ENCODE data around the gene INTS1. TPM values are rescaled to one million over a fixed set of nuclear protein-coding genes. Genes with fewer than 3 reads are reported as not detected.

INTS1 gene, protein sequence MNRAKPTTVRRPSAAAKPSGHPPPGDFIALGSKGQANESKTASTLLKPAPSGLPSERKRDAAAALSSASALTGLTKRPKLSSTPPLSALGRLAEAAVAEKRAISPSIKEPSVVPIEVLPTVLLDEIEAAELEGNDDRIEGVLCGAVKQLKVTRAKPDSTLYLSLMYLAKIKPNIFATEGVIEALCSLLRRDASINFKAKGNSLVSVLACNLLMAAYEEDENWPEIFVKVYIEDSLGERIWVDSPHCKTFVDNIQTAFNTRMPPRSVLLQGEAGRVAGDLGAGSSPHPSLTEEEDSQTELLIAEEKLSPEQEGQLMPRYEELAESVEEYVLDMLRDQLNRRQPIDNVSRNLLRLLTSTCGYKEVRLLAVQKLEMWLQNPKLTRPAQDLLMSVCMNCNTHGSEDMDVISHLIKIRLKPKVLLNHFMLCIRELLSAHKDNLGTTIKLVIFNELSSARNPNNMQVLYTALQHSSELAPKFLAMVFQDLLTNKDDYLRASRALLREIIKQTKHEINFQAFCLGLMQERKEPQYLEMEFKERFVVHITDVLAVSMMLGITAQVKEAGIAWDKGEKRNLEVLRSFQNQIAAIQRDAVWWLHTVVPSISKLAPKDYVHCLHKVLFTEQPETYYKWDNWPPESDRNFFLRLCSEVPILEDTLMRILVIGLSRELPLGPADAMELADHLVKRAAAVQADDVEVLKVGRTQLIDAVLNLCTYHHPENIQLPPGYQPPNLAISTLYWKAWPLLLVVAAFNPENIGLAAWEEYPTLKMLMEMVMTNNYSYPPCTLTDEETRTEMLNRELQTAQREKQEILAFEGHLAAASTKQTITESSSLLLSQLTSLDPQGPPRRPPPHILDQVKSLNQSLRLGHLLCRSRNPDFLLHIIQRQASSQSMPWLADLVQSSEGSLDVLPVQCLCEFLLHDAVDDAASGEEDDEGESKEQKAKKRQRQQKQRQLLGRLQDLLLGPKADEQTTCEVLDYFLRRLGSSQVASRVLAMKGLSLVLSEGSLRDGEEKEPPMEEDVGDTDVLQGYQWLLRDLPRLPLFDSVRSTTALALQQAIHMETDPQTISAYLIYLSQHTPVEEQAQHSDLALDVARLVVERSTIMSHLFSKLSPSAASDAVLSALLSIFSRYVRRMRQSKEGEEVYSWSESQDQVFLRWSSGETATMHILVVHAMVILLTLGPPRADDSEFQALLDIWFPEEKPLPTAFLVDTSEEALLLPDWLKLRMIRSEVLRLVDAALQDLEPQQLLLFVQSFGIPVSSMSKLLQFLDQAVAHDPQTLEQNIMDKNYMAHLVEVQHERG (N-terminal part only)
- 86.7 and 91.0 TPM in 2 replicates for total RNA-seq

DNA sequence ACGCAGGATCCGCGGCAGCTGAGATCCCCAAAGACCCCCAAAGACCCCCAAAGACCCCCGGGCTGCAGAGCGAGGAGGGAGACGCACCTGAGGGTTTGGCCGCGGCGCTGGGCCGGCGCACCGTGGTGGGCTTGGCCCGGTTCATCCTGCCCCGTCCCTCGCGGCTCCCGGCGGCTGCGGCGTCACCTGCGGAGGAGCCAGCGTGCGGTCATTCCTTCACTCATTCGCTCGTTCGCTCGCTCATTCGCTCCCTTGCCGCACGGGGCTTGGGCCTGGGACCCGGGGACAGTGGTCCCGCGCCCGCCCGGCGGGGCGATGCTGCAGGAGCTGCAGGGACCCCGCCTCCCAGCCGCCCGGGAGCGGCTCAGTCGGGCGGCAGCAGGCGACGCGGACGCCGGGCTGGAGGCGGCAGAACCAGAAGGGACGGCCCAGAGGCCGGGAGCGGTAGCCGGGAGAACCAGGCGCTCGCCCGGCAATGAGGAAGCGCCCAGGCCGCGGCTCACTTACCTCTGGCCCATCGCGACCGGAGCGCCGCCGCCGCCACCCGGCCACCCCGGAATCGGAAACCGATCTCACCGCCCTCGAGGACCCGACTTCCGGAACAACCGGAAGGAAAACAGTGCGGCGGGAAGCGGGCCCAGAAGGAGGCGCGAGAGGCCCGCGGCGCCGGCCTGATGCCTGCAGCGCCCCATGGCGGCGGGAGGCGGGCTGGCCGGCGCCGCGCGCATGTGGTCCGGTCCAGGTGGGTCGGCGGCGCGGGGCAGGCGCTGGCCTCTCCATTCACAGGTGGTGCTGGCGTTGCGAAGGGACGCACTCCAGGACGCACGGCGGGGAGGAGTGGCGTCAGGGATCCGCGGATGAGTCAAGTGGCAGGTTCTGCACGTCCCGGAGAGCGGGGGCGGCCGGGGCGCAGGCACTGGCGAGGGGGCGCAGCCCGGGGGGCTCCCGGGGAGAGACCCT, at the start of gene INTS1:
TSS of gene INTS1 (minus strand) at position 574 of the 960 bp plus-strand sequence. CDS start at position 145, 429 bp downstream.
- H3K9me3 Mint-ChIP-seq, result no peaks in the 10 kb centered on the region
- peaks cover 37% of the 10 kb centered on the region for H3K4me1 Mint-ChIP-seq (ENCODE audit: low read depth)
- H3K27me3 Mint-ChIP-seq (ENCODE audit: low read depth), result no peaks in the 10 kb centered on the region
- DNase-seq (ENCODE audit: low spot score), result peak; percentile 88
- peak within 1 kb of the TSS; percentile 89 for H3K4me3 Mint-ChIP-seq (ENCODE audit: low read depth)
- H3K36me3 Mint-ChIP-seq (ENCODE audit: low read depth), result peaks cover 33% of the 10 kb centered on the region
- intact Hi-C loops (cut with micrococcal nuclease), result loop anchor here (1.0 kb wide), 3 partner anchors 29 to 65 kb away; partner anchors contain the start of gene MICALL2
- H3K27ac Mint-ChIP-seq, result peak within 1 kb of the TSS; percentile 80

DNA sequence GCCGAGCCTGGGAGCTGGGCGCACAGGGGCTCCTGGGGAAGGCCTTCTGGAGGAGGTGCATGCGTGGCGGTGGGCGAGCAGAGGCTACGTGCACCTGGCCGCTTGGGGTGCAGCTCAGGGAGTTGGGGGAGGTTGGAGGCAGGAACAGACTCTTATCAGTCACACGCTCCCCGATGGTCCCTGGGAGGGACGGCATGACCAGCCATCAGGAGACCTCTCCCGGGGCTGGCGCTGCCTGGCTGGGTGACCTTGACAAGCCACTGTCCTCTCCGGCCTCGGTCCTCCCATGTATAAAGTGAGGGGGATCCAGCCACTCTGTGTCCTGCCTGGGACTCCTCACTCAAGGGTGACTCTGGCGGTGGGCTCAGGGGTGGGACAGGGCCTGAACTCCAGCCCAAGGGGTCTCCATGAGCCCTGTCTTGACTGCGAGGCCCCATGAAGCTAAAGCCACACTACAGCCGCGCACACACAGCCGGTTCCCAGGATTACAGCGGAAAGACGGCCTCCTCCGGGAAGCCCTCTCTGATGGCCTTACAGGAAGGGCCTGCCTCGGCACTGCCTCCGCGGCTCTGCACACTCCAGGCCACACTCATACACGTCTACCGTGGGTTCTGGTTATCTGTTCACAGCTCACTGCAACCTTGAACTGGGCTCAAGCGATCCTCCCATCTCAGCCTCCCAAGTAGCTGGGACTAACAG, 49.5 kb upstream of the INTS1 start:
- Mint-ChIP-seq H3K4me3 (ENCODE audit: low read depth) (no peak overlapping the region), H3K27me3 (ENCODE audit: low read depth) (no peaks in the 10 kb centered on the region), H3K9me3 (no peaks in the 10 kb centered on the region), H3K27ac (no peak overlapping the region), H3K4me1 (ENCODE audit: low read depth) (no peaks in the 10 kb centered on the region), H3K36me3 (ENCODE audit: low read depth) (no peaks in the 10 kb centered on the region)
- intact Hi-C loops (cut with micrococcal nuclease), result no loop called here
- DNase-seq (ENCODE audit: low spot score), result no peak

DNA sequence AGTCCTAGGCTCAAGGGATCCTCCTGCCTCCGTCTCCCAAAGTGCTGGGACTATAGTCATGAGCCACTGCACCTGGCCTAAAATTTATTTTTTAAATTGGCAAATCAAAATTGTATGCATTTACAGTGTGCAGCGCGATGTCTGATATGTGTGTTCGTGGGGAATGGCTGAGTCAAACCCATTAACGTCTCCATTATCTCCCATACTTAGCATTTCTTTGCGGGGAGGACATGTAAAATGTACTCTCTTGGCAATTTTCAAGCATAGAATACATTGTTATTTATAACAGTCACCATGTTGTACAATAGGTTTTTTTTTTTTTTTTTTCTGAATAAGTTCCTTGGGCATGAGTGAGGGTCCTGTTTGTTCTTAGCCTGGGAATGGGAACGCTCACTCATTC, 48.0 kb upstream of the INTS1 start:
- intact Hi-C loops (cut with micrococcal nuclease), result no loop called here
- H3K4me1 Mint-ChIP-seq (ENCODE audit: low read depth), result no peaks in the 10 kb centered on the region
- no peak overlapping the region for H3K4me3 Mint-ChIP-seq (ENCODE audit: low read depth)
- DNase-seq (ENCODE audit: low spot score), result no peak
- no peaks in the 10 kb centered on the region for H3K27me3 Mint-ChIP-seq (ENCODE audit: low read depth)
- no peaks in the 10 kb centered on the region for H3K9me3 Mint-ChIP-seq
- H3K36me3 Mint-ChIP-seq (ENCODE audit: low read depth), result no peaks in the 10 kb centered on the region
- H3K27ac Mint-ChIP-seq, result no peak overlapping the region

DNA sequence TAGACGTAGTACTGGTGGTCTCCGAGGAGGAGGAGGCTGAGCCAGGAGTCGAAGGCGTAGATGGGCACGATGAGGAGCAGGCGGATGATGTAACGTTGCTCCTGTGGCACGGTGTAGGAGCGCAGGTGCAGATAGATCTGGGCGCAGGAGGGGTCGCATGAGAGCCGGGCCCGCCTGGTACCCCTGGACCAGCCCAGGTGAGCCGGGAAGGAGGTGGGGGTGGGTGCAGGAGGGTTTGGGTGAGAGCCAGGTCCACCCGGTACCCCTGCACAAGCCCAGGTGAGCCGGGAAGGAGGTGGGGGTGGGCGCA, 46.6 kb upstream of the INTS1 start:
- Mint-ChIP-seq H3K36me3 (ENCODE audit: low read depth) (no peaks in the 10 kb centered on the region), H3K27me3 (ENCODE audit: low read depth) (no peaks in the 10 kb centered on the region), H3K9me3 (no peaks in the 10 kb centered on the region), H3K27ac (no peak overlapping the region), H3K4me1 (ENCODE audit: low read depth) (no peaks in the 10 kb centered on the region), H3K4me3 (ENCODE audit: low read depth) (no peak overlapping the region)
- intact Hi-C loops (cut with micrococcal nuclease), result no loop called here
- no peak for DNase-seq (ENCODE audit: low spot score)

DNA sequence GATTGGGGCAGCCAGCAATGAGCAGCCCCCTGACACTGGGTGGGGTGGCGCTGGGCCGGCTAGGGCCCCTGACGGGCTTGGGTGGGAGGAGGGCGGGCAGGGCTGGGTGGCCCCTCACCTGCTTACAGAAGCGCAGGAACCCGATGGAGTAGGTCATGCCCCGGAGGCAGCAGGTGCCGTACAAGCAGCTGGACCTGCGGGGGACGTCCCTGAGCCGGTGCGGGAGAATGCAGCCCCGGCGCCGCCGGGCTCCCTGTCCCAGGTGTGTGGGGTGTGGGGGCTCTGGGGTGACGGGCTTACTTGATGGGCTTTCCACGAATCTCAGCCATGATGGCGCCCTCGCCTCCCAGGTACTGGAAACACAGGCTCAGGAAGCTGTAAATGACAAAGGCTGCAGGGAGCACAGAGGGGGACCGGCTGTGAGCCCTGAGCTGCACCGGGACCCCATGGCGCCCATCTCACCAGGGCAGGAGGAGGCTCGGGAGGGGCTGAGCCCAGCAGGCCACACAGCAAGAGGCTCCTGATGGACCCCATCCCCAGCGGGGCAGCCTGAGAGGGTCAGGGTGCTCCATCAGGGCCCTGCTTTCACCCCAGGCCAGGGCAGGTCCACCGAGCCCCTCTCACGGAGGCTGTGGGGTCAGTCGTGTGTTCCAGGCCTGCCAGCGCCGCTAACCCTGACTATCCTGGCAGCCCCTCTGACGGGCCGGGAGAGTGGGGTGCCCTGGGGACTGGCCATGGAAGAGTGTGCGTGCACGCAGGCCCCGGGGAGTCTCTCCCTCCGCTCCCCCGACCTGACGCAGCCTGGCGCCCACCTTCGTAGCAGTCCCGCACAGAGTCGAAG, 46.0 kb upstream of the INTS1 start:
- Mint-ChIP-seq H3K9me3 (no peaks in the 10 kb centered on the region), H3K27ac (no peak overlapping the region), H3K36me3 (ENCODE audit: low read depth) (no peaks in the 10 kb centered on the region), H3K4me3 (ENCODE audit: low read depth) (no peak overlapping the region), H3K27me3 (ENCODE audit: low read depth) (no peaks in the 10 kb centered on the region), H3K4me1 (ENCODE audit: low read depth) (no peaks in the 10 kb centered on the region)
- DNase-seq (ENCODE audit: low spot score), result no peak
- intact Hi-C loops (cut with micrococcal nuclease), result no loop called here

DNA sequence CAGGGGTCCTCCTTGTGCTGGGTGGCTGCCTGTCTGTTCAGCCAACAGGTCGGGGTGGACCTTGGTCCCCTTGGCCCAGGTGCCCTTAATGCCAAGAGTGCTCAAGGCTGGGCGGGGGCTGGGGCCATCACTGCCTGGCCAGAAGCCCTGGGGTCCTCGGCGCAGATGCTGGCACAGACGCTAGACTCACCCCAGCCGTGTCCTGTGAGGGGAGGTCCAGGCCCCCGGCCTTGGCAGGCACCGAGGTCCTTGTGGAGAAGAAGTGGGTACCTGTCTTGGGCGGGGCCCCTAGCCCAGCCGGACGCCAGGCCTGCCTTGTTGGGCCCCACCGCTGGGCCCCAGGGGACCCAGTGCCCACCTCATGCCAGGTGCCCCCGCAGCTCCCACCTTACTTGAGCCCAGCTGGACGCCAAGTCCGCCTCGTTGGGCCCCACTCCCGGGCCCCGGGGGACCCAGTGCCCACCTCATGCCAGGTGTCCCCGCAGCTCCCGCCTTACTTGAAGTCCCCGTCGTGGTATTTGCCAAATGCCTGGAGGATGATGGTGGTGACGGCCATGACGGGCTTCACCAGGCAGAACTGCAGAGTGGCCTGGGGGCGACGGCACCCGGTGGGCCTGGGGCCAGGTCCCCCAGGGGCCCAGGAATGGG, 45.3 kb upstream of the INTS1 start:
- Mint-ChIP-seq H3K27ac (no peak overlapping the region), H3K27me3 (ENCODE audit: low read depth) (no peaks in the 10 kb centered on the region), H3K9me3 (no peaks in the 10 kb centered on the region), H3K4me1 (ENCODE audit: low read depth) (no peaks in the 10 kb centered on the region), H3K36me3 (ENCODE audit: low read depth) (no peaks in the 10 kb centered on the region), H3K4me3 (ENCODE audit: low read depth) (no peak overlapping the region)
- intact Hi-C loops (cut with micrococcal nuclease), result no loop called here
- no peak for DNase-seq (ENCODE audit: low spot score)

DNA sequence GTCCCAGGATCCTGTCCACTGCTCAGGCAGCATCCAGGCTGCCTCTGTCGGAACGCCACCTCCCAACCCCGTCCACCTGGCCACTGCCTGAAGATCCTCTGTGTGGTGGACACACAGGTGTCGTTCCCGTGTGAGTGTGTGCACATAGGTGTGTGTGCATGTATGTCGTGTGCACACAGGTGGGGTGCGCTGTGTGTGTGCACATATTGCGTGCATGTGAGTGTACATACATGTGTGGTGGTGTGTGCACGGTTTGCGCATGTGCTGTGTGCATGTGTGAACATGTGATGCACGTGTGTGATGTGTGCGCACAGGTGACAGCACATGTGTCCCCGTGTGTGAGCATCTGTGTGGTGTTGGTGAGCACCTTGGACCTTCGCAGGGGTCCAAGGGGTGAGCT, 44.8 kb upstream of the INTS1 start:
- Mint-ChIP-seq H3K4me1 (ENCODE audit: low read depth) (no peaks in the 10 kb centered on the region), H3K27ac (no peak overlapping the region), H3K36me3 (ENCODE audit: low read depth) (no peaks in the 10 kb centered on the region), H3K4me3 (ENCODE audit: low read depth) (no peak overlapping the region), H3K9me3 (no peaks in the 10 kb centered on the region), H3K27me3 (ENCODE audit: low read depth) (no peaks in the 10 kb centered on the region)
- intact Hi-C loops (cut with micrococcal nuclease), result no loop called here
- DNase-seq (ENCODE audit: low spot score), result no peak

DNA sequence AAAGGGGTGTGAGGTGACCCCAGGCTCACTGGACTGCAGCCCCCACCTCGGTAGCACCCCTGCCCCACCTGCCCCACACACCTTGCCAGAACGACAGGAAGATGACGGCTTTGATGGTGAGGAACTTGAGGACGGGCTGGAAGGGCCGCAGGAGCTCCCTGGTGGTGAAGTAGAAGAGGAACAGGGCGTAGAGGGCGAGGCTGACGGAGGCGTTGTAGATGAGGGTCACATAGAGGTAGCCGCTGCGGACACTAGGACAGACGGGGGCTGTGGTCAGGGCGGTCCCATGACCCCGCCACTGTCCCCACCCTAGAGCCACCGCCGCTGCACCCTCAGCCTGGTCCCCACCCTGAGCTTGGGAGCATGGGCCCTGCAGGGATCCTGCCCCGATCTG, 44.2 kb upstream of the INTS1 start:
- H3K36me3 Mint-ChIP-seq (ENCODE audit: low read depth), result no peaks in the 10 kb centered on the region

DNA sequence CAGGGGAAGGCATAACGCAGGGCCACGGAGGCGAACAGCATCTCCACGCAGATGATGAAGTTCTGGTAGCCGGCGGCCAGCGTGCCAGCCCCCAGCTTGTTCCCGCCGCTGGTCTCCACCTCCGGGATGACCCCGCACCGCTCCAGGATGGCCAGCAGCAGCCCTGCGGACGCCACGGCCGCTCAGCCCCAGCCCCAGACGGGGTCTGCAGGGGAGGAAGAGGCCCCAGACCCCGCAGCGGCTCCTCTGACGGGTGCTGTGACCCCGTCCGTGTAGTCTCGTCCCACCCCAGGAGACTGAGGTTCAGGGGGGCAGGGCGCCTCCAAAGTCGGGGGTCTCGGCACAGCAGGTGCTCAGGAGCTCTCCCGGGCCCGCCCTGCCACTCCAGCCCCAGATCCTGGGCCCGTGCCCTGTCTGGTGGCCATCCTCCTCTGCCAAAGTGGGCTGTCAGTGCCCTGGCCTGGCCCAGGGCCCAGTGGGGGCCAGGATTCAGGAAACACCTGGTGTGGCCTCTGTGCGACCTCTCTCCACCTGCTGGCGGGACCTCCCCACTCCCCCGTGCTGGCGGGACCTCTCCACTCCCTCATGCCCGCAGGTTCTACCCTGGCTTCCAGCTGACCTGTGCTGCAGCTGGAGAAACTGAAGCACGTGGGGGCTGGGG, 43.7 kb upstream of the INTS1 start:
- H3K4me1 Mint-ChIP-seq (ENCODE audit: low read depth), result no peaks in the 10 kb centered on the region
- intact Hi-C loops (cut with micrococcal nuclease), result no loop called here
- H3K27me3 Mint-ChIP-seq (ENCODE audit: low read depth), result no peaks in the 10 kb centered on the region
- DNase-seq (ENCODE audit: low spot score), result no peak
- H3K4me3 Mint-ChIP-seq (ENCODE audit: low read depth), result no peak overlapping the region
- H3K27ac Mint-ChIP-seq, result no peak overlapping the region
- no peaks in the 10 kb centered on the region for H3K9me3 Mint-ChIP-seq
- H3K36me3 Mint-ChIP-seq (ENCODE audit: low read depth), result no peaks in the 10 kb centered on the region

More for the DNA sequence above, 44.2 kb upstream of the INTS1 start:
- intact Hi-C loops (cut with micrococcal nuclease), result no loop called here
- H3K27ac Mint-ChIP-seq, result no peak overlapping the region
- no peaks in the 10 kb centered on the region for H3K9me3 Mint-ChIP-seq
- H3K27me3 Mint-ChIP-seq (ENCODE audit: low read depth), result no peaks in the 10 kb centered on the region
- DNase-seq (ENCODE audit: low spot score), result no peak
- H3K4me3 Mint-ChIP-seq (ENCODE audit: low read depth), result no peak overlapping the region
- H3K4me1 Mint-ChIP-seq (ENCODE audit: low read depth), result no peaks in the 10 kb centered on the region
